Measurements from ENCODE around the gene TM4SF4.
"Not testable (repeated sequence)": the region's sequence is repeated elsewhere in the genome, so short reads cannot be mapped to it uniquely, and the experiment has no call there.

The TM4SF4 gene

GRCh38 chr3:149474250-149474817 lies at the start of gene TM4SF4:
TSS of gene TM4SF4 (plus strand) at chr3:149474697. CDS start at chr3:149474878, 181 bp downstream.
- FAIRE-seq, result no peak

- no peak for FAIRE-seq
Observed at GRCh38 chr3:149424918-149425317, 49.6 kb upstream of the TM4SF4 start.

- no peak for FAIRE-seq
Observed at GRCh38 chr3:149426325-149426724, 48.2 kb upstream of the TM4SF4 start.

GRCh38 chr3:149428087-149428486 lies 46.4 kb upstream of the TM4SF4 start:
- no peak for FAIRE-seq

GRCh38 chr3:149430216-149430615 lies 44.3 kb upstream of the TM4SF4 start:
- no peak for FAIRE-seq

- FAIRE-seq, result no peak
Observed at GRCh38 chr3:149432149-149432548, 42.3 kb upstream of the TM4SF4 start.

GRCh38 chr3:149435996-149436885 lies 38.3 kb upstream of the TM4SF4 start:
- no peak for FAIRE-seq

- FAIRE-seq, result no peak
Observed at GRCh38 chr3:149437286-149437685, 37.2 kb upstream of the TM4SF4 start.

GRCh38 chr3:149437710-149438109 lies 36.8 kb upstream of the TM4SF4 start:
- FAIRE-seq, result no peak

GRCh38 chr3:149438981-149439380 lies 35.5 kb upstream of the TM4SF4 start:
- no peak for FAIRE-seq

GRCh38 chr3:149441642-149442041 lies 32.9 kb upstream of the TM4SF4 start:
- FAIRE-seq, result no peak

- FAIRE-seq, result no peak
Observed at GRCh38 chr3:149442043-149442442, 32.5 kb upstream of the TM4SF4 start.

- no peak for FAIRE-seq
Observed at GRCh38 chr3:149442851-149443544, 31.5 kb upstream of the TM4SF4 start.

- FAIRE-seq, result no peak
Observed at GRCh38 chr3:149443545-149443912, 31.0 kb upstream of the TM4SF4 start.

- FAIRE-seq, result not testable (repeated sequence)
Observed at GRCh38 chr3:149444867-149445266, 29.6 kb upstream of the TM4SF4 start.

GRCh38 chr3:149448331-149448831 lies 26.1 kb upstream of the TM4SF4 start:
- FAIRE-seq, result no peak

- no peak for FAIRE-seq
Observed at GRCh38 chr3:149449182-149449581, 25.3 kb upstream of the TM4SF4 start.

GRCh38 chr3:149449799-149450198 lies 24.7 kb upstream of the TM4SF4 start:
- no peak for FAIRE-seq

GRCh38 chr3:149450281-149450680 lies 24.2 kb upstream of the TM4SF4 start:
- no peak for FAIRE-seq

- no peak for FAIRE-seq
Observed at GRCh38 chr3:149452036-149452435, 22.5 kb upstream of the TM4SF4 start.

- FAIRE-seq, result no peak
Observed at GRCh38 chr3:149453140-149453805, 21.2 kb upstream of the TM4SF4 start.

GRCh38 chr3:149454746-149455145 lies 19.8 kb upstream of the TM4SF4 start:
- no peak for FAIRE-seq

GRCh38 chr3:149455366-149455765 lies 19.1 kb upstream of the TM4SF4 start:
- FAIRE-seq, result no peak
